Glutamatergic neuron (in vitro differentiated cells): ENCODE measurements around the gene SAFB. TPM values are rescaled to one million over a fixed set of nuclear protein-coding genes. Genes with fewer than 3 reads are reported as not detected.
A peak's percentile ranks its signal among the peaks of the same experiment; 100 is the strongest.

Experiments used
- DNase-seq: peaks from one replicate; pipeline ENCODE4 v3.0.0; 2022
- H3K27ac Mint-ChIP-seq: one replicate; pipeline ENCODE4 v1.8.0; 2020; ENCODE audit warnings: mild to moderate bottlenecking, mixed read lengths, inconsistent platforms; ENCODE audit not compliant: unreplicated experiment
- H3K27me3 Mint-ChIP-seq: one replicate; pipeline ENCODE4 v1.8.0; 2020; ENCODE audit warnings: mild to moderate bottlenecking, moderate library complexity, mixed read lengths, inconsistent platforms; ENCODE audit not compliant: unreplicated experiment
- H3K36me3 Mint-ChIP-seq: one replicate; pipeline ENCODE4 v1.8.0; 2020; ENCODE audit warnings: mild to moderate bottlenecking, mixed read lengths, inconsistent platforms; ENCODE audit not compliant: unreplicated experiment
- H3K4me1 Mint-ChIP-seq: one replicate; pipeline ENCODE4 v1.8.0; 2020; ENCODE audit warnings: mild to moderate bottlenecking, low read depth, mixed read lengths, inconsistent platforms; ENCODE audit not compliant: unreplicated experiment
- H3K4me3 Mint-ChIP-seq: one replicate; pipeline ENCODE4 v1.8.0; 2020; ENCODE audit warnings: mild to moderate bottlenecking, mixed read lengths, inconsistent platforms; ENCODE audit not compliant: unreplicated experiment
- H3K9me3 Mint-ChIP-seq: one replicate; pipeline ENCODE4 v1.8.0; 2020; ENCODE audit warnings: mild to moderate bottlenecking, moderate library complexity, mixed read lengths, inconsistent platforms; ENCODE audit not compliant: unreplicated experiment
- CTCF ChIP-seq: fragments of 200-600 bp; sonication (generic); IDR thresholded peaks from one replicate; pipeline ENCODE4 v1.5.0; 2021; ENCODE audit not compliant: partially characterized antibody, unreplicated experiment
- total RNA-seq: library from RNA; stranded (reverse); fragmentation: NEBNext Ultra II Directional; extraction: Animal tissue kit (Norgen Biotek cat#: 25700); gene quantifications from one replicate; pipeline ENCODE4 v1.2.1, GENCODE V29; 2021; ENCODE audit not compliant: unreplicated experiment

SAFB gene
- total RNA-seq, 1 donor from 2014 or later = 133 TPM

GRCh38 chr19:5615756-5616327, 7.0 kb upstream of the SAFB start:
- Mint-ChIP-seq H3K27ac (no peak overlapping the region), H3K9me3 (peaks cover 3% of the 10 kb centered on the region), H3K27me3 (no peaks in the 10 kb centered on the region), H3K4me1 (peaks cover 3% of the 10 kb centered on the region), H3K4me3 (no peak overlapping the region), H3K36me3 (peaks cover 6% of the 10 kb centered on the region)
- no peak for TF ChIP-seq CTCF
- DNase-seq = no peak

GRCh38 chr19:5617080-5617479, 5.8 kb upstream of the SAFB start:
- peaks cover 5% of the 10 kb centered on the region for H3K4me1 Mint-ChIP-seq
- H3K36me3 Mint-ChIP-seq = peaks cover 6% of the 10 kb centered on the region
- no peak overlapping the region for H3K27ac Mint-ChIP-seq
- no peak for TF ChIP-seq CTCF
- peaks cover 3% of the 10 kb centered on the region for H3K9me3 Mint-ChIP-seq
- no peak overlapping the region for H3K4me3 Mint-ChIP-seq
- no peak for DNase-seq
- H3K27me3 Mint-ChIP-seq = peaks cover 1% of the 10 kb centered on the region

- no peak for DNase-seq
- Mint-ChIP-seq H3K4me3 (no peak overlapping the region), H3K36me3 (no peaks in the 10 kb centered on the region), H3K27ac (no peak overlapping the region), H3K27me3 (peaks cover 6% of the 10 kb centered on the region), H3K4me1 (peaks cover 5% of the 10 kb centered on the region), H3K9me3 (peaks cover 3% of the 10 kb centered on the region)
- no peak for TF ChIP-seq CTCF
Measured at GRCh38 chr19:5618591-5618990, 4.3 kb upstream of the SAFB start.

GRCh38 chr19:5619946-5620345, 2.9 kb upstream of the SAFB start:
- DNase-seq = no peak
- Mint-ChIP-seq H3K36me3 (no peaks in the 10 kb centered on the region), H3K4me1 (peaks cover 7% of the 10 kb centered on the region), H3K27me3 (peaks cover 9% of the 10 kb centered on the region), H3K27ac (no peak overlapping the region), H3K9me3 (peaks cover 6% of the 10 kb centered on the region), H3K4me3 (no peak overlapping the region)
- no peak for TF ChIP-seq CTCF

GRCh38 chr19:5621311-5621944, 1.5 kb upstream of the SAFB start:
- TF ChIP-seq CTCF = no peak
- Mint-ChIP-seq H3K27me3 (peaks cover 9% of the 10 kb centered on the region), H3K36me3 (peaks cover 6% of the 10 kb centered on the region), H3K4me3 (peak overlapping the region; percentile 97), H3K9me3 (peaks cover 7% of the 10 kb centered on the region), H3K27ac (peak overlapping the region; percentile 82), H3K4me1 (peaks cover 22% of the 10 kb centered on the region)
- DNase-seq = no peak
